Endodermal cell (in vitro differentiated cells): ENCODE results near the gene PDP2. TPM values are rescaled to one million over a fixed set of nuclear protein-coding genes. Genes with fewer than 3 reads are reported as not detected.

Experiments
- DNase-seq: peaks from one replicate; pipeline ENCODE4 v3.0.0-alpha.2; 2017
- H3K27ac ChIP-seq: 2 replicates; pipeline ENCODE4 v1.5.1; 2013; ENCODE audit warnings: mild to moderate bottlenecking, low read depth, low read length, moderate library complexity
- H3K27me3 ChIP-seq: 2 replicates; pipeline ENCODE4 v1.6.1; 2013; ENCODE audit warnings: mild to moderate bottlenecking, low read length, moderate library complexity; ENCODE audit not compliant: insufficient read depth, control insufficient read depth, poor library complexity, severe bottlenecking
- H3K36me3 ChIP-seq: 2 replicates; pipeline ENCODE4 v1.7.0; 2013; ENCODE audit warnings: mild to moderate bottlenecking, low read length, moderate library complexity; ENCODE audit not compliant: control insufficient read depth, insufficient read depth
- H3K4me1 ChIP-seq: one replicate; pipeline ENCODE4 v1.7.0; 2013; ENCODE audit warnings: low read length; ENCODE audit not compliant: control insufficient read depth, insufficient read depth
- H3K4me3 ChIP-seq: 2 replicates; pipeline ENCODE4 v1.5.1; 2013; ENCODE audit warnings: mild to moderate bottlenecking, low read length, moderate library complexity
- H3K9ac ChIP-seq: 2 replicates; pipeline ENCODE4 v1.6.1; 2013; ENCODE audit warnings: mild to moderate bottlenecking, low read length, moderate library complexity; ENCODE audit not compliant: poor library complexity, severe bottlenecking; ENCODE audit errors: extremely low read depth
- H3K9me3 ChIP-seq: 2 replicates; pipeline ENCODE4 v1.6.1; 2013; ENCODE audit warnings: mild to moderate bottlenecking, low read length, moderate library complexity; ENCODE audit not compliant: control insufficient read depth
- H3K27ac Mint-ChIP-seq: 2 replicates; pipeline ENCODE4 v1.8.0; 2020; ENCODE audit warnings: mixed read lengths
- H3K27me3 Mint-ChIP-seq: 2 replicates; pipeline ENCODE4 v1.8.0; 2021; ENCODE audit warnings: mild to moderate bottlenecking, mixed read lengths; ENCODE audit not compliant: insufficient read depth
- H3K36me3 Mint-ChIP-seq: 2 replicates; pipeline ENCODE4 v1.8.0; 2020; ENCODE audit warnings: low read depth, mixed read lengths
- H3K4me1 Mint-ChIP-seq: 2 replicates; pipeline ENCODE4 v1.8.0; 2020; ENCODE audit warnings: mixed read lengths
- H3K4me3 Mint-ChIP-seq: 2 replicates; pipeline ENCODE4 v1.8.0; 2020; ENCODE audit warnings: mild to moderate bottlenecking, moderate library complexity, mixed read lengths
- H3K9me3 Mint-ChIP-seq: 2 replicates; pipeline ENCODE4 v1.8.0; 2020; ENCODE audit warnings: mild to moderate bottlenecking, mixed read lengths
- CTCF ChIP-seq: fragments of 200-600 bp; sonication (generic); conservative IDR thresholded peaks from 2 replicates; pipeline ENCODE4 v1.5.0; 2021; ENCODE audit warnings: antibody characterized with exemption, mild to moderate bottlenecking
- WGBS, 2 experiments: methylation state at CpG; one replicate each; pipeline versions ENCODE4 v1.1.5 to v1.1.7; 2013; ENCODE audit warnings: missing lambda C conversion rate in 2 of 2, mixed read lengths in 1 of 2; ENCODE audit not compliant: insufficient coverage in 1 of 2, insufficient read length in 1 of 2; 5-methylcytosine and 5-hydroxymethylcytosine counted together
- total RNA-seq, 2 donors: library from RNA; stranded (reverse); fragmentation: NEBNext Ultra II Directional in 1 of 2; extraction: Animal tissue kit (Norgen Biotek cat#: 25700) in 1 of 2; gene quantifications; 2 replicates in 1 of 2; 3 replicates in 1 of 2; pipeline ENCODE4 v1.2.1, GENCODE V29; 2021

Gene PDP2
- total RNA-seq, 2 donors from 2014 or later, result 23.1 to 31.5 TPM

DNA sequence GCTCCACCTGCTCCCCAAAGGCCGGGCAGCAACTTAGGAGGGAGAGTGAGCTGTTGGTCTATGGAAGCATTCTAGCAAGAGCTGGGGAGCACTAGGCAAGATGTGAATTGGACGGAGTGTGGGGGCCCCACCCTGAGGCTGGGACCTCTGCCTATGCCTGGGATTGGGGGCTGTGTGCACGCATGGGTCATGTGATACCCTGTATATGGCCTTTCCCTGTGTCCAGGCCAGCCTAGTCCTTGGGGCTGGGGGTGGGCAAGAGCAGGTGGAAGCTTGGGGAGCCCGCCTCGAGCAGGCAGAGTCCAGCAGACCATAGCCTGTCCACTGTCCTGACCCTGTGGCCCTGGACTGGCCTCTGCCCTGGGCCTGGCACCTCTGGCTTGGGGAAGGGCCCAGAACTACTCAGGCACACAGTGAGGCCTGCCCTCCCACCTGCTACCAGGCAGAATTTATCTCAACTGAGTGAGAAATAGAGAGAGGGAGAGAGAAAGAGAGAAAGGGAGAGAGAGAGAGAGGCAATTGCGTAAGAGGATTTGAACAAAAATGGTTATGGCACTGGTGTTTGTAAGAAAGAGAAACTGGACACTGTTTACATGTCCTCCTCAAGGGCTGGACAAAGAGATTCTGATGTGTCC lies 19.1 kb downstream of the PDP2 start:
- Mint-ChIP-seq H3K27me3 (peaks cover 7% of the 10 kb centered on the region), H3K4me3 (no peak overlapping the region), H3K27ac (peak overlapping the region; percentile 67), H3K36me3 (no peaks in the 10 kb centered on the region), H3K9me3 (no peaks in the 10 kb centered on the region), H3K4me1 (peaks cover 15% of the 10 kb centered on the region)
- no peak for DNase-seq
- Histone ChIP-seq H3K4me1 (peaks cover 10% of the 10 kb centered on the region), H3K9me3 (no peaks in the 10 kb centered on the region), H3K36me3 (no peaks in the 10 kb centered on the region), H3K27ac (no peak overlapping the region), H3K27me3 (no peaks in the 10 kb centered on the region), H3K9ac (no peak overlapping the region), H3K4me3 (no peak overlapping the region)
- no peak for TF ChIP-seq CTCF
- 94 to 100% methylated on average over 2 to 6 of the region's 6 CpGs for WGBS, 2 experiments

GRCh38 chr16:66899945-66900710 lies 19.8 kb downstream of the PDP2 start:
- no peak overlapping the region for H3K9ac ChIP-seq
- no peak for TF ChIP-seq CTCF
- H3K27me3 ChIP-seq, result no peaks in the 10 kb centered on the region
- Mint-ChIP-seq H3K4me1 (peaks cover 15% of the 10 kb centered on the region), H3K4me3 (no peak overlapping the region), H3K9me3 (no peaks in the 10 kb centered on the region), H3K27me3 (peaks cover 7% of the 10 kb centered on the region), H3K27ac (no peak overlapping the region), H3K36me3 (no peaks in the 10 kb centered on the region)
- peaks cover 10% of the 10 kb centered on the region for H3K4me1 ChIP-seq
- no peak overlapping the region for H3K27ac ChIP-seq
- WGBS, 2 experiments, result 72 to 73% methylated on average over 2 to 8 of the region's 9 CpGs
- no peak overlapping the region for H3K4me3 ChIP-seq
- DNase-seq, result peak; percentile 78
- H3K9me3 ChIP-seq, result no peaks in the 10 kb centered on the region
- no peaks in the 10 kb centered on the region for H3K36me3 ChIP-seq

- peaks cover 10% of the 10 kb centered on the region for H3K4me1 ChIP-seq
- H3K27ac Mint-ChIP-seq, result peak overlapping the region; percentile 65
- H3K27me3 ChIP-seq, result no peaks in the 10 kb centered on the region
- peaks cover 7% of the 10 kb centered on the region for H3K27me3 Mint-ChIP-seq
- no peaks in the 10 kb centered on the region for H3K9me3 Mint-ChIP-seq
- H3K4me3 Mint-ChIP-seq, result no peak overlapping the region
- H3K27ac ChIP-seq, result no peak overlapping the region
- 80 to 100% methylated on average over 2 to 7 of the region's 7 CpGs for WGBS, 2 experiments
- H3K4me1 Mint-ChIP-seq, result peaks cover 15% of the 10 kb centered on the region
- no peaks in the 10 kb centered on the region for H3K36me3 ChIP-seq
- TF ChIP-seq CTCF, result no peak
- no peak overlapping the region for H3K9ac ChIP-seq
- no peaks in the 10 kb centered on the region for H3K36me3 Mint-ChIP-seq
- no peaks in the 10 kb centered on the region for H3K9me3 ChIP-seq
- H3K4me3 ChIP-seq, result no peak overlapping the region
- DNase-seq, result no peak
These were observed 20.6 kb downstream of the PDP2 start for GRCh38 chr16:66900721-66901441.
